K562 (cell line): ENCODE measurements around the gene GYG1. TPM values are rescaled to one million over a fixed set of nuclear protein-coding genes. Genes with fewer than 3 reads are reported as not detected.

Experiments
- ATAC-seq: fragments of 200-7000 bp; cut with Tn5 transposase; 3 replicates; pipeline ENCODE4 v1.9.1; 2020; ENCODE audit warnings: moderate library complexity
- BruUV-seq: library from RNA; stranded (reverse); fragments of 400-500 nt; replicated peaks from 2 replicates; lab custom pipeline; 2021; lab: Mats Ljungman, UMichigan
- CTCF ChIA-PET: fragments of 300-600 bp; formaldehyde crosslinking; extraction: SDS; loops from one replicate; lab custom pipeline; 2021; ENCODE audit warnings: low intra/inter-chr PET ratio; lab: Yijun Ruan, JAX
- POLR2A ChIA-PET: fragments of 300-600, 350-650 bp; sonication (Branson Sonifier 250); formaldehyde crosslinking; extraction: SDS; loops from one replicate; lab custom pipeline; 2021; ENCODE audit warnings: antibody characterized with exemption, inconsistent platforms; lab: Yijun Ruan, JAX
- DNase-seq, 4 experiments: peaks; one replicate each; pipeline versions ENCODE4 v3.0.0 to v3.0.0-alpha.2; 2011 to 2018; ENCODE audit warnings: low spot score in 3 of 4, mixed read lengths in 3 of 4; ENCODE audit errors: extremely low read depth in 1 of 4
- FAIRE-seq: peaks from 2 replicates; lab custom pipeline; 2011; peaks lifted over from hg19 to GRCh38; lab: Jason Lieb, UNC
- H2AFZ ChIP-seq: 2 replicates; pipeline ENCODE4 v1.6.0; 2011; ENCODE audit warnings: low read depth, low read length, control low read depth, inconsistent platforms
- H3K27ac ChIP-seq: fragments of 200-600 bp; 3 replicates; pipeline ENCODE4 v1.8.0; 2011; ENCODE audit warnings: low read depth, mild to moderate bottlenecking, control low read depth, inconsistent platforms, low read length, moderate library complexity, mixed read lengths; ENCODE audit errors: extremely low read depth
- H3K27me3 ChIP-seq, 2 experiments: fragments of 300-600 bp in 1 of 2; 2 replicates in 1 of 2; 3 replicates in 1 of 2; pipeline versions ENCODE4 v1.6.0 to v1.8.0; 2011; ENCODE audit warnings: inconsistent platforms in 2 of 2, low read length in 2 of 2, mild to moderate bottlenecking in 1 of 2, mixed read lengths in 1 of 2, moderate library complexity in 1 of 2; ENCODE audit not compliant: control insufficient read depth in 2 of 2, insufficient read depth in 2 of 2
- H3K36me3 ChIP-seq: fragments of 300-600 bp; 3 replicates; pipeline ENCODE4 v1.8.0; 2011; ENCODE audit warnings: mild to moderate bottlenecking, low read length, inconsistent platforms; ENCODE audit not compliant: control insufficient read depth, insufficient read depth
- H3K4me1 ChIP-seq, 2 experiments: fragments of 200-600 bp in 1 of 2; replicated peaks in 1 of 2; 2 replicates in 1 of 2; 3 replicates in 1 of 2; pipeline versions ENCODE4 v1.5.1 to v1.8.0; 2011; ENCODE audit warnings: inconsistent platforms in 2 of 2, low read length in 2 of 2, mild to moderate bottlenecking in 1 of 2, mixed read lengths in 1 of 2, moderate library complexity in 1 of 2; ENCODE audit not compliant: control insufficient read depth in 2 of 2, insufficient read depth in 2 of 2
- H3K4me2 ChIP-seq: 2 replicates; pipeline ENCODE4 v1.6.1; 2011; ENCODE audit warnings: low read length, control low read depth, inconsistent platforms, mixed read lengths; ENCODE audit not compliant: insufficient read depth
- H3K4me3 ChIP-seq: fragments of 200-600 bp; sonication (generic), shearing (Covaris generic); 2 replicates; pipeline ENCODE4 v1.5.1; 2016; ENCODE audit warnings: control low read depth, inconsistent platforms
- H3K79me2 ChIP-seq: fragments of 200-600 bp; 3 replicates; pipeline ENCODE4 v1.8.0; 2011; ENCODE audit warnings: low read length, inconsistent platforms; ENCODE audit not compliant: control insufficient read depth, insufficient read depth
- H3K9ac ChIP-seq, 2 experiments: 2 replicates each; pipeline versions ENCODE4 v1.6.0 to v1.6.1; 2011; ENCODE audit warnings: low read depth in 2 of 2, low read length in 2 of 2, control low read depth in 1 of 2, inconsistent platforms in 1 of 2, mild to moderate bottlenecking in 1 of 2, mixed read lengths in 1 of 2; ENCODE audit not compliant: insufficient read depth in 1 of 2
- H3K9me1 ChIP-seq: one replicate; pipeline ENCODE4 v1.6.0; 2011; ENCODE audit warnings: inconsistent platforms, mild to moderate bottlenecking, low read length, moderate library complexity; ENCODE audit not compliant: control insufficient read depth, insufficient read depth
- H3K9me3 ChIP-seq: replicated peaks from 2 replicates; pipeline ENCODE4 v1.5.1; 2011; ENCODE audit warnings: low read depth, low read length, inconsistent platforms; ENCODE audit not compliant: control insufficient read depth, insufficient read depth
- H4K20me1 ChIP-seq: replicated peaks from 2 replicates; pipeline ENCODE4 v1.6.1; 2011; ENCODE audit warnings: low read length, inconsistent platforms, mixed read lengths; ENCODE audit not compliant: control insufficient read depth, insufficient read depth
- EZH2 ChIP-seq: IDR thresholded peaks from 2 replicates; pipeline ENCODE4 v1.6.1; 2012; ENCODE audit warnings: low read depth, mild to moderate bottlenecking, inconsistent platforms, low read length, borderline replicate concordance
- NFATC3 ChIP-seq: fragments of 450-650 bp; IDR thresholded peaks from 2 replicates; pipeline ENCODE4 v1.6.1; 2017; ENCODE audit warnings: mild to moderate bottlenecking
- NR4A1 ChIP-seq, 2 experiments: fragments of 250-450 bp in 1 of 2; fragments of 450-650 bp in 1 of 2; sonication (Bioruptor Pico) in 1 of 2; IDR thresholded peaks; 2 replicates each; pipeline versions ENCODE4 v1.4.0 to v1.6.1; 2016 to 2020; ENCODE audit warnings: mild to moderate bottlenecking in 2 of 2, missing compliant biosample characterization in 1 of 2, missing genetic modification characterization in 1 of 2, moderate library complexity in 1 of 2
- PCBP1 ChIP-seq: fragments of 200-400 bp; formaldehyde crosslinking; IDR thresholded peaks from 2 replicates; pipeline ENCODE4 v1.6.1; 2018; ENCODE audit warnings: mild to moderate bottlenecking, low read depth, low read length; ENCODE audit not compliant: poor library complexity, severe bottlenecking
- POLR2A ChIP-seq: fragments of 450-650 bp; conservative IDR thresholded peaks from 2 replicates; pipeline ENCODE4 v1.6.1; 2016
- ZNF140 ChIP-seq: fragments of 250-450 bp; sonication (Bioruptor Pico); IDR thresholded peaks from 2 replicates; pipeline ENCODE4 v1.8.0; 2021; ENCODE audit warnings: moderate library complexity, mild to moderate bottlenecking, inconsistent platforms
- WGBS: fragments of 100-300 bp; shearing (Covaris generic); methylation state at CpG from one replicate; pipeline ENCODE4 v1.1.6; 2016; ENCODE audit warnings: low coverage, mixed read lengths; ENCODE audit not compliant: insufficient coverage; ENCODE audit errors: missing lambda C conversion rate; 5-methylcytosine and 5-hydroxymethylcytosine counted together
- in situ Hi-C: fragments of 300-500 bp; cut with MboI; formaldehyde crosslinking; loops from 4 replicates; pipeline ENCODE4 v1.15.0; 2018; ENCODE audit warnings: inconsistent platforms, mixed read lengths
- intact Hi-C: fragments of 100-400 bp; cut with micrococcal nuclease; formaldehyde crosslinking; loops from 2 replicates; pipeline ENCODE4 v1.14.2; 2022
- polyA plus RNA-seq, 8 experiments: library from polyadenylated mRNA; depleted of rRNA in 4 of 8; stranded (reverse) in 5 of 8; unstranded in 3 of 8; fragments of >200 nt; fragmentation: Nextera tagmentation in 2 of 8; fragmentation: Illumina TruSeq in 1 of 8; extraction: Ambion mirVana in 2 of 8; extraction: Trizol in 1 of 8; gene quantifications; 2 replicates each; pipeline versions ENCODE4 v1.2.1 to v1.2.3, GENCODE V29; 2011 to 2014; ENCODE audit warnings: inconsistent platforms in 1 of 8, missing spikeins in 1 of 8
- total RNA-seq, 7 experiments: library from RNA; depleted of rRNA in 6 of 7; stranded (reverse); fragments of >200 nt in 6 of 7; fragmentation: Illumina TruSeq in 2 of 7; extraction: Trizol in 2 of 7; gene quantifications; 2 replicates each; pipeline versions ENCODE4 v1.2.1 to v1.2.3, GENCODE V29; 2011 to 2021; ENCODE audit warnings: low replicate concordance in 1 of 7
- TF ChIP-seq, protein P1 (sequence below), 2 experiments: fragments of 150-350 bp in 1 of 2; IDR thresholded peaks; 2 replicates each; pipeline ENCODE4 v1.6.1; 2012 to 2016; ENCODE audit warnings: low read depth in 2 of 2, low read length in 2 of 2, mild to moderate bottlenecking in 1 of 2, moderate library complexity in 1 of 2

Gene GYG1
- total and polyA plus RNA-seq, 9 of the 15 experiments (the other 6 are each of a cell fraction or from before 2014, with no cell fraction given), result 14.6 to 38.4 (median 24.6) TPM

DNA sequence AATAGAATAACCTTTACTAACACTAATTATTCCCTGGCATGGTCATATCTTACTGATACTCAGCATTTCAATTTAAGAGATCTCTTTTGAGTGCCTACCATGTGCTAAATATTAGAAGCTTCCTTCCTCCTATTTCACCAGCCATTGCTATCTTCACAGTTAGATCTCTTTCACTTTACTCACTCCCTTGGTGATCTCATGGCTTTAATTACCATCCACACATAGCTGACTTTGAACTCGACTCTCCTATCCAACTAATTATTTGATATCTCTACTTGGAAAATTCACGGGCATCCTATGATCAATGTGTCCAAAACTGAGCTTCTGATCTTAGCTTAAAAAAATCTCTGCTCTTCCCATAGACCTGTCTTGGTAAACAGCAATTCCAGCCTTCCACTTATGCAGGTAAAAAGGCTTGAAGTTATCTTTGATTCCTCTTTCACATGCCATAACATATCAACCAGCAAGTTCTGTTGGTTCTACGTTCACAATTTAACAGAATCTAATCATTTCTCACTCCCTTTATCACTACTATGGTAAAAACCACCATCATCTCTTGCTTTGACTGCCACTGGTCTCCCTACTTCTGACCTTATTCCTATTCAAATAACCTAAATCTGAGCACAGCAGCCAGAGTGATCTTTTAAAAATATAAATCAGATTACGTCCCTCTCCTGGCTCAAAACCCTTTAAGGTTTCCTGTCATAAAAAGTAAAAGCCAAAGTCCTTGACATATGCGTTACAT, 53.2 kb downstream of the GYG1 start:
- Histone ChIP-seq H4K20me1 (no peaks in the 10 kb centered on the region), H3K36me3 (peaks cover 81% of the 10 kb centered on the region), H2AFZ (no peak overlapping the region), H3K4me3 (no peak overlapping the region), H3K27ac (no peak overlapping the region), H3K4me2 (no peak overlapping the region), H3K9me3 (no peaks in the 10 kb centered on the region), H3K79me2 (no peaks in the 10 kb centered on the region), H3K27me3 (no peaks in the 10 kb centered on the region), H3K9ac (no peak overlapping the region), H3K4me1 (no peaks in the 10 kb centered on the region), H3K9me1 (no peaks in the 10 kb centered on the region)
- intact Hi-C loops, result no loop called here
- no peak for ATAC-seq
- no TSS peak for BruUV-seq
- ChIA-PET POLR2A (interaction anchor here (0.6 kb wide), 1 partner anchor 15 kb away, joined by 3 read pairs; no protein-coding TSS in a partner anchor), CTCF (no interaction called here)
- no peak for DNase-seq
- in situ Hi-C loops, result no loop called here
- WGBS, result 85% methylated on average over 5 of the region's 5 CpGs
- no peak for FAIRE-seq
- TF ChIP-seq ZNF140, result no peak
- no peak for TF ChIP-seq EZH2
- TF ChIP-seq, protein P1, sequence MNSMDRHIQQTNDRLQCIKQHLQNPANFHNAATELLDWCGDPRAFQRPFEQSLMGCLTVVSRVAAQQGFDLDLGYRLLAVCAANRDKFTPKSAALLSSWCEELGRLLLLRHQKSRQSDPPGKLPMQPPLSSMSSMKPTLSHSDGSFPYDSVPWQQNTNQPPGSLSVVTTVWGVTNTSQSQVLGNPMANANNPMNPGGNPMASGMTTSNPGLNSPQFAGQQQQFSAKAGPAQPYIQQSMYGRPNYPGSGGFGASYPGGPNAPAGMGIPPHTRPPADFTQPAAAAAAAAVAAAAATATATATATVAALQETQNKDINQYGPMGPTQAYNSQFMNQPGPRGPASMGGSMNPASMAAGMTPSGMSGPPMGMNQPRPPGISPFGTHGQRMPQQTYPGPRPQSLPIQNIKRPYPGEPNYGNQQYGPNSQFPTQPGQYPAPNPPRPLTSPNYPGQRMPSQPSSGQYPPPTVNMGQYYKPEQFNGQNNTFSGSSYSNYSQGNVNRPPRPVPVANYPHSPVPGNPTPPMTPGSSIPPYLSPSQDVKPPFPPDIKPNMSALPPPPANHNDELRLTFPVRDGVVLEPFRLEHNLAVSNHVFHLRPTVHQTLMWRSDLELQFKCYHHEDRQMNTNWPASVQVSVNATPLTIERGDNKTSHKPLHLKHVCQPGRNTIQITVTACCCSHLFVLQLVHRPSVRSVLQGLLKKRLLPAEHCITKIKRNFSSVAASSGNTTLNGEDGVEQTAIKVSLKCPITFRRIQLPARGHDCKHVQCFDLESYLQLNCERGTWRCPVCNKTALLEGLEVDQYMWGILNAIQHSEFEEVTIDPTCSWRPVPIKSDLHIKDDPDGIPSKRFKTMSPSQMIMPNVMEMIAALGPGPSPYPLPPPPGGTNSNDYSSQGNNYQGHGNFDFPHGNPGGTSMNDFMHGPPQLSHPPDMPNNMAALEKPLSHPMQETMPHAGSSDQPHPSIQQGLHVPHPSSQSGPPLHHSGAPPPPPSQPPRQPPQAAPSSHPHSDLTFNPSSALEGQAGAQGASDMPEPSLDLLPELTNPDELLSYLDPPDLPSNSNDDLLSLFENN (IDR thresholded peaks at IDR 0.05; ENCODE audit: low read depth in 2 of 2, low read length in 2 of 2), result no peak
- TF ChIP-seq NR4A1 (CRISPR knock-in tag; IDR thresholded peaks at IDR 0.05), result no peak
- no peak for TF ChIP-seq NR4A1 (tag; IDR thresholded peaks at IDR 0.05)
- TF ChIP-seq NFATC3, result no peak
- TF ChIP-seq PCBP1, result no peak
- no peak for TF ChIP-seq POLR2A
